Glutamatergic neuron (in vitro differentiated cells): Measurements from ENCODE around the gene ZNF792. TPM values are rescaled to one million over a fixed set of nuclear protein-coding genes. Genes with fewer than 3 reads are reported as not detected.

Experiments
- DNase-seq: peaks from one replicate; pipeline ENCODE4 v3.0.0; 2022
- H3K27ac Mint-ChIP-seq: one replicate; pipeline ENCODE4 v1.8.0; 2020; ENCODE audit warnings: mild to moderate bottlenecking, mixed read lengths, inconsistent platforms; ENCODE audit not compliant: unreplicated experiment
- H3K27me3 Mint-ChIP-seq: one replicate; pipeline ENCODE4 v1.8.0; 2020; ENCODE audit warnings: mild to moderate bottlenecking, moderate library complexity, mixed read lengths, inconsistent platforms; ENCODE audit not compliant: unreplicated experiment
- H3K36me3 Mint-ChIP-seq: one replicate; pipeline ENCODE4 v1.8.0; 2020; ENCODE audit warnings: mild to moderate bottlenecking, mixed read lengths, inconsistent platforms; ENCODE audit not compliant: unreplicated experiment
- H3K4me1 Mint-ChIP-seq: one replicate; pipeline ENCODE4 v1.8.0; 2020; ENCODE audit warnings: mild to moderate bottlenecking, low read depth, mixed read lengths, inconsistent platforms; ENCODE audit not compliant: unreplicated experiment
- H3K4me3 Mint-ChIP-seq: one replicate; pipeline ENCODE4 v1.8.0; 2020; ENCODE audit warnings: mild to moderate bottlenecking, mixed read lengths, inconsistent platforms; ENCODE audit not compliant: unreplicated experiment
- H3K9me3 Mint-ChIP-seq: one replicate; pipeline ENCODE4 v1.8.0; 2020; ENCODE audit warnings: mild to moderate bottlenecking, moderate library complexity, mixed read lengths, inconsistent platforms; ENCODE audit not compliant: unreplicated experiment
- total RNA-seq: library from RNA; stranded (reverse); fragmentation: NEBNext Ultra II Directional; extraction: Animal tissue kit (Norgen Biotek cat#: 25700); gene quantifications from one replicate; pipeline ENCODE4 v1.2.1, GENCODE V29; 2021; ENCODE audit not compliant: unreplicated experiment
- TF ChIP-seq, protein P1 (sequence below): fragments of 200-600 bp; sonication (generic); IDR thresholded peaks from one replicate; pipeline ENCODE4 v1.5.0; 2021; ENCODE audit not compliant: partially characterized antibody, unreplicated experiment

The ZNF792 gene
- total RNA-seq, 1 donor from 2014 or later = 6.4 TPM

DNA sequence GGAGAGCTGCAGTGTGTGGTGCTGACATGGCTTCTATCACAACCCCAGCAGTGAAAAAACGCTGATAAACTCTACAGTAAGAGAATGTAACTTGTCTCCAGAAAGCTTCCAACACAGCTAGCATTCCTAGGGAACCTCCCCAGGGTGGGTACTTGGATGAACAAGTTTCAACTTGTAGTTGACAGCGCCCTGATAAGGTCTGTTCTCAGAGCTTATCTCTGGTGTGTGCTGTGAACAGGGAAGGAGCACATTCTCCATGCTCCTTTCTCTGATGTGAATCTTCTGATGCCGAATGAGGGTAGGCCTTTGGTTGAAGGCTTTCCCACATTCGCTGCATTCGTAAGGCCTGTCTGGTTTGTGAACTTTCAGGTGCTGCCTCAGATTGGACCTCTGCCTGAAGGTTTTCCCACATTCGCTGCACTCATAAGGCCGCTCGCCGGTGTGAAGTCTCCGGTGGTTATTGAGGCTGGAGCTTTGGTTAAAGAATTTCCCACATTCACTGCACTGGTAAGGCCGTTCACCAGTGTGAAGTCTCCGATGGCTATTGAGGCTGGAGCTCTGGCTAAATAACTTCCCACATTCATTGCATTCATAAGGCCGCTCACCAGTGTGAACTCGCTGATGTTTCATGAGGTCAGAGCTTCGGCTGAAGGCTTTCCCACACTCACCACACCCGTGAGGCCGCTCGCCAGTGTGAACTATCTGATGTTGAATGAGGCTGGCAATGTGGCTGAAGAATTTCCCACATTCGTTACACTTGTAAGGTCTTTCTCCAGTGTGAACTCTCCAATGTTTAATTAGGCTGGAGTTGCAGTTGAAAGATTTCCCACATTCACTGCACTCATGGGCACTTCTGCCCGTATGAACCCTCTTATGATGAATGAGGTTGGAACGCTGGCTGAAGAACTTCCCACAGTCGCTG is 5.9 kb downstream of the ZNF792 start:
- no peak for DNase-seq
- peaks cover 48% of the 10 kb centered on the region for H3K36me3 Mint-ChIP-seq
- TF ChIP-seq, protein P1, sequence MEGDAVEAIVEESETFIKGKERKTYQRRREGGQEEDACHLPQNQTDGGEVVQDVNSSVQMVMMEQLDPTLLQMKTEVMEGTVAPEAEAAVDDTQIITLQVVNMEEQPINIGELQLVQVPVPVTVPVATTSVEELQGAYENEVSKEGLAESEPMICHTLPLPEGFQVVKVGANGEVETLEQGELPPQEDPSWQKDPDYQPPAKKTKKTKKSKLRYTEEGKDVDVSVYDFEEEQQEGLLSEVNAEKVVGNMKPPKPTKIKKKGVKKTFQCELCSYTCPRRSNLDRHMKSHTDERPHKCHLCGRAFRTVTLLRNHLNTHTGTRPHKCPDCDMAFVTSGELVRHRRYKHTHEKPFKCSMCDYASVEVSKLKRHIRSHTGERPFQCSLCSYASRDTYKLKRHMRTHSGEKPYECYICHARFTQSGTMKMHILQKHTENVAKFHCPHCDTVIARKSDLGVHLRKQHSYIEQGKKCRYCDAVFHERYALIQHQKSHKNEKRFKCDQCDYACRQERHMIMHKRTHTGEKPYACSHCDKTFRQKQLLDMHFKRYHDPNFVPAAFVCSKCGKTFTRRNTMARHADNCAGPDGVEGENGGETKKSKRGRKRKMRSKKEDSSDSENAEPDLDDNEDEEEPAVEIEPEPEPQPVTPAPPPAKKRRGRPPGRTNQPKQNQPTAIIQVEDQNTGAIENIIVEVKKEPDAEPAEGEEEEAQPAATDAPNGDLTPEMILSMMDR = no peak
- no peak overlapping the region for H3K4me3 Mint-ChIP-seq
- H3K27me3 Mint-ChIP-seq = peaks cover 6% of the 10 kb centered on the region
- H3K27ac Mint-ChIP-seq = no peak overlapping the region
- H3K4me1 Mint-ChIP-seq = peaks cover 2% of the 10 kb centered on the region
- peaks cover 18% of the 10 kb centered on the region for H3K9me3 Mint-ChIP-seq

DNA sequence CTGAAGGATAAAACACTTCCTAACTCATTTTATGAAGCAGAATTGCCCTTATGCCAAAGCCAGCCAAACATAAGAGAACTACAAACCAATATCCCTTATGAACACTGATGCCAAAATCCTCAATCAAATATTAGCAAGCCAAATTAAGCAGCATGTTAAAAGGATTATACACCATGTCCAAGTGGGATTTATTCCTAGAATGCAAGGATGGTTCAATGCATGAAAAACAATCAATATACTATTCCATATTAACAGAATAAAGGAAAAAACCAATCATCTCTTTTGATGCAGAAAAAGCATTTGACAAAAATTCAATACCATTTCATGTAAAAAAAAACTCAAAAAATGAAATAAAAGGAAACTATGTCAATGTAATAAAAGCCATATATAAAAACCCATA is 10.9 kb downstream of the ZNF792 start:
- TF ChIP-seq, protein P1 = no peak
- Mint-ChIP-seq H3K27ac (no peak overlapping the region), H3K4me1 (no peaks in the 10 kb centered on the region), H3K9me3 (peaks cover 4% of the 10 kb centered on the region), H3K36me3 (peaks cover 25% of the 10 kb centered on the region), H3K4me3 (no peak overlapping the region), H3K27me3 (peaks cover 1% of the 10 kb centered on the region)
- no peak for DNase-seq

DNA sequence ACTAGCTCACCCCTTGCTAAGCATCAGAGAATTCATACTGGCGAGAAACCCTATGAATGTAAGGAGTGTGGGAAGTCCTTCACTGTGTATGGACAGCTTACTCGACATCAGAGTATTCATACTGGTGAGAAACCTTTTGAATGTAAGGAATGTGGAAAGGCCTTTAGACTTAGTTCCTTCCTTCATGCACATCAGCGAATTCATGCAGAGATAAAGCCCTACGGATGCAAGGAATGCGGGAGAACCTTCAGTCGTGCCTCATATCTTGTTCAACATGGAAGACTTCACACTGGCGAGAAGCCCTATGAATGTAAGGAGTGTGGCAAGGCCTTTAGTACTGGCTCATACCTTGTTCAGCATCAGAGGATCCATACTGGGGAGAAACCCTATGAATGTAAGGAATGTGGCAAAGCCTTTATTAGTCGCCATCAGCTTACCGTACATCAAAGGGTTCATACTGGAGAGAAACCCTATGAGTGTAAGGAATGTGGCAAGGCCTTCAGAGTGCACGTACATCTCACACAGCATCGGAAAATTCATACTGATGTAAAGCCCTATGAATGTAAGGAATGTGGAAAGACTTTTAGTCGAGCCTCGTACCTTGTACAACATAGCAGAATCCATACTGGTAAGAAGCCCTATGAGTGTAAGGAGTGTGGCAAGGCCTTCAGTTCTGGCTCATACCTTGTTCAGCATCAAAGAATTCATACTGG is 20.0 kb downstream of the ZNF792 start:
- Mint-ChIP-seq H3K27me3 (no peaks in the 10 kb centered on the region), H3K4me1 (no peaks in the 10 kb centered on the region), H3K36me3 (peaks cover 52% of the 10 kb centered on the region), H3K9me3 (peaks cover 8% of the 10 kb centered on the region), H3K27ac (no peak overlapping the region), H3K4me3 (no peak overlapping the region)
- TF ChIP-seq, protein P1 = no peak
- no peak for DNase-seq

DNA sequence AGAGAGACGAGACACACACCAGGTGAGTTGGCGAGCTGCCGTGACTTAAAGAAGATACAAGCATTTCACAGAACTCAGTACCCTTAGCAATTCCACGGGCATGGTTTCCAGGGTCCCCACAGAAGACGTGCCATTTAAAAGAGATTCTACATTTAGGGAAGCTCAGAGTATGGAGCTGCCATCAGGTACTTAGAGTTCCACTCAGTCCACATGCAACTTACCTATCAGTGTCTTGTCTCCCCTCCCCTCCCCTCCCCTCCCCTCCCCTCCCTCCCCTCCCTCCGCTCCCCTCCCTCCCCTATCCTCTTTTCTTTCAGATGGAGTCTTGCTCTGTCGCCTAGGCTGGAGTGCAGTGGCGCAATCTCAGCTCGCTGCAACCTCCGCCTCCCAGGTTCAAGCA is 25.1 kb downstream of the ZNF792 start:
- no peaks in the 10 kb centered on the region for H3K4me1 Mint-ChIP-seq
- no peak overlapping the region for H3K4me3 Mint-ChIP-seq
- DNase-seq = no peak
- peaks cover 5% of the 10 kb centered on the region for H3K9me3 Mint-ChIP-seq
- H3K27me3 Mint-ChIP-seq = no peaks in the 10 kb centered on the region
- H3K27ac Mint-ChIP-seq = no peak overlapping the region
- TF ChIP-seq, protein P1 = no peak
- peaks cover 44% of the 10 kb centered on the region for H3K36me3 Mint-ChIP-seq

DNA sequence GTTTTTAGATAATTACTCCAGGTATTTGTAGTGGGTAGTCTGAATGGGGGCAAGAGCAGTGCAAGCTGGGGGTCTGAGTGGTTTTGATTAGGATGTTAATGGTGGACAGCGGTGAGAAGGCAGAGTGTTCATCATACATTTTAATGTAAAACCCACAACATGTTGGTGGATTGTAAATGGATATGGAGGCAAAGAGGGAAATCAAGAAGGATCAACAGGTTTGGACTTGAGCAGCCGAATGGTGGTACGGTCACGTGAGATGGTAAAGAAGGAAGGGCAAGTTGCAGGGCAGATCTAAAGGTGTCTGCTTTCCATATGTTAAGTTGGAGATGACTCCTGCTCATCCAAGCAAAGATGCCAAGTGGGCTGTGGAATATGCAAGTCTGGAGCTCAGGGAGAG is 27.8 kb downstream of the ZNF792 start:
- DNase-seq = no peak
- no peak overlapping the region for H3K27ac Mint-ChIP-seq
- TF ChIP-seq, protein P1 = no peak
- H3K36me3 Mint-ChIP-seq = peaks cover 23% of the 10 kb centered on the region
- no peaks in the 10 kb centered on the region for H3K9me3 Mint-ChIP-seq
- H3K4me1 Mint-ChIP-seq = no peaks in the 10 kb centered on the region
- H3K4me3 Mint-ChIP-seq = no peak overlapping the region
- no peaks in the 10 kb centered on the region for H3K27me3 Mint-ChIP-seq
